ENCODE measurements around the gene TMLHE.

DNA sequence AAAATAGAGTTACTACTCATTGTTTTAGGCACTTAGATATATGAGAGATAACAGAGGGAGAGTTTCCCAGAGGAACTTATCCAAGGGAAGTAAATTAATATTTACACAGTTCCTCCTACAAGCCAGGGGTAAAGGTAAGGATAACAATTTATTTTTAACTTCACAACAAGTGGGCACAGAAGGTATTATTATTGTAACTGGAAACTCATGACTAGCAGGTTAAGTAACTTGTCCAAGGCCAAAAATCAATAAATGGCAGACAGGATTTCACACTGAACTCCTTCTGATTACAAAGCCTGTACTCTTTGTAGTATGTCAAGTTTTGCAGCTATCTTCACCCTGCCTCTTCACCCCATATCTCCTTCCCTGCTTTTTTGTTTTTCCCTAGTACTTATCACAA lies 107.5 kb downstream of the TMLHE start:
- TF ChIP-seq, protein P1, sequence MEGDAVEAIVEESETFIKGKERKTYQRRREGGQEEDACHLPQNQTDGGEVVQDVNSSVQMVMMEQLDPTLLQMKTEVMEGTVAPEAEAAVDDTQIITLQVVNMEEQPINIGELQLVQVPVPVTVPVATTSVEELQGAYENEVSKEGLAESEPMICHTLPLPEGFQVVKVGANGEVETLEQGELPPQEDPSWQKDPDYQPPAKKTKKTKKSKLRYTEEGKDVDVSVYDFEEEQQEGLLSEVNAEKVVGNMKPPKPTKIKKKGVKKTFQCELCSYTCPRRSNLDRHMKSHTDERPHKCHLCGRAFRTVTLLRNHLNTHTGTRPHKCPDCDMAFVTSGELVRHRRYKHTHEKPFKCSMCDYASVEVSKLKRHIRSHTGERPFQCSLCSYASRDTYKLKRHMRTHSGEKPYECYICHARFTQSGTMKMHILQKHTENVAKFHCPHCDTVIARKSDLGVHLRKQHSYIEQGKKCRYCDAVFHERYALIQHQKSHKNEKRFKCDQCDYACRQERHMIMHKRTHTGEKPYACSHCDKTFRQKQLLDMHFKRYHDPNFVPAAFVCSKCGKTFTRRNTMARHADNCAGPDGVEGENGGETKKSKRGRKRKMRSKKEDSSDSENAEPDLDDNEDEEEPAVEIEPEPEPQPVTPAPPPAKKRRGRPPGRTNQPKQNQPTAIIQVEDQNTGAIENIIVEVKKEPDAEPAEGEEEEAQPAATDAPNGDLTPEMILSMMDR (IDR thresholded peaks at IDR 0.05): no peak
- TF ChIP-seq POLR2AphosphoS5 (IDR thresholded peaks at IDR 0.05; ENCODE audit: low read depth, low read length) (no peak), SIN3A (IDR thresholded peaks at IDR 0.05; ENCODE audit: borderline replicate concordance, insufficient read depth, low read depth, low read length) (no peak), TCF7L2 (IDR thresholded peaks at IDR 0.05; ENCODE audit: low read depth, low read length) (no peak)
- TF ChIP-seq, protein P2, sequence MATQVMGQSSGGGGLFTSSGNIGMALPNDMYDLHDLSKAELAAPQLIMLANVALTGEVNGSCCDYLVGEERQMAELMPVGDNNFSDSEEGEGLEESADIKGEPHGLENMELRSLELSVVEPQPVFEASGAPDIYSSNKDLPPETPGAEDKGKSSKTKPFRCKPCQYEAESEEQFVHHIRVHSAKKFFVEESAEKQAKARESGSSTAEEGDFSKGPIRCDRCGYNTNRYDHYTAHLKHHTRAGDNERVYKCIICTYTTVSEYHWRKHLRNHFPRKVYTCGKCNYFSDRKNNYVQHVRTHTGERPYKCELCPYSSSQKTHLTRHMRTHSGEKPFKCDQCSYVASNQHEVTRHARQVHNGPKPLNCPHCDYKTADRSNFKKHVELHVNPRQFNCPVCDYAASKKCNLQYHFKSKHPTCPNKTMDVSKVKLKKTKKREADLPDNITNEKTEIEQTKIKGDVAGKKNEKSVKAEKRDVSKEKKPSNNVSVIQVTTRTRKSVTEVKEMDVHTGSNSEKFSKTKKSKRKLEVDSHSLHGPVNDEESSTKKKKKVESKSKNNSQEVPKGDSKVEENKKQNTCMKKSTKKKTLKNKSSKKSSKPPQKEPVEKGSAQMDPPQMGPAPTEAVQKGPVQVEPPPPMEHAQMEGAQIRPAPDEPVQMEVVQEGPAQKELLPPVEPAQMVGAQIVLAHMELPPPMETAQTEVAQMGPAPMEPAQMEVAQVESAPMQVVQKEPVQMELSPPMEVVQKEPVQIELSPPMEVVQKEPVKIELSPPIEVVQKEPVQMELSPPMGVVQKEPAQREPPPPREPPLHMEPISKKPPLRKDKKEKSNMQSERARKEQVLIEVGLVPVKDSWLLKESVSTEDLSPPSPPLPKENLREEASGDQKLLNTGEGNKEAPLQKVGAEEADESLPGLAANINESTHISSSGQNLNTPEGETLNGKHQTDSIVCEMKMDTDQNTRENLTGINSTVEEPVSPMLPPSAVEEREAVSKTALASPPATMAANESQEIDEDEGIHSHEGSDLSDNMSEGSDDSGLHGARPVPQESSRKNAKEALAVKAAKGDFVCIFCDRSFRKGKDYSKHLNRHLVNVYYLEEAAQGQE (IDR thresholded peaks at IDR 0.05; ENCODE audit: insufficient read depth in 1 of 2, low read depth in 2 of 2, low read length in 1 of 2): no peak

Data from Panc1 (cell line).